Activated CD8-positive, alpha-beta memory T cell treated with anti-CD3 and anti-CD28 coated beads, Interleukin-2, amount 50 U/mL, for 4 hours (primary cell): Measurements from ENCODE around the gene ANKRA2.
A peak's percentile ranks its signal among the peaks of the same experiment; 100 is the strongest.

Experiments
- DNase-seq: peaks from one replicate; pipeline ENCODE4 v3.0.0-alpha.2; 2020

ANKRA2 gene

GRCh38 chr5:73565139-73565968 lies at the start of gene ANKRA2, which contains the start of gene UTP15:
Gene ANKRA2 (minus strand): TSS chr5:73565639. CDS start chr5:73562881, 2,758 bp downstream.
Gene UTP15 (plus strand): TSS chr5:73565743. CDS start chr5:73567345, 1,602 bp downstream.
- peak; percentile 100 for DNase-seq

- DNase-seq, result no peak
Measured at GRCh38 chr5:73615085-73615484, 49.6 kb upstream of the ANKRA2 start.

- DNase-seq, result no peak
Measured at GRCh38 chr5:73612799-73613198, 47.4 kb upstream of the ANKRA2 start.

GRCh38 chr5:73607228-73607627 lies 41.8 kb upstream of the ANKRA2 start:
- DNase-seq, result no peak

GRCh38 chr5:73606206-73606753 lies 40.8 kb upstream of the ANKRA2 start:
- DNase-seq, result no peak

- no peak for DNase-seq
Measured at GRCh38 chr5:73605223-73606087, 40.0 kb upstream of the ANKRA2 start.

- no peak for DNase-seq
Measured at GRCh38 chr5:73603998-73604397, 38.6 kb upstream of the ANKRA2 start.

GRCh38 chr5:73599380-73599779 lies 33.9 kb upstream of the ANKRA2 start:
- DNase-seq, result no peak

GRCh38 chr5:73596705-73597328 lies 31.4 kb upstream of the ANKRA2 start:
- no peak for DNase-seq

- DNase-seq, result no peak
Measured at GRCh38 chr5:73592551-73592950, 27.1 kb upstream of the ANKRA2 start.

- no peak for DNase-seq
Measured at GRCh38 chr5:73591698-73592501, 26.5 kb upstream of the ANKRA2 start.

- DNase-seq, result peak; percentile 23
Measured at GRCh38 chr5:73591102-73591695, 25.8 kb upstream of the ANKRA2 start.

- no peak for DNase-seq
Measured at GRCh38 chr5:73587923-73588322, 22.5 kb upstream of the ANKRA2 start.

- DNase-seq, result no peak
Measured at GRCh38 chr5:73582285-73583145, 17.1 kb upstream of the ANKRA2 start.

- DNase-seq, result no peak
Measured at GRCh38 chr5:73565969-73566547, 619 bp upstream of the ANKRA2 start.

- no peak for DNase-seq
Measured at GRCh38 chr5:73564675-73565074, 764 bp downstream of the ANKRA2 start.

GRCh38 chr5:73564018-73564417 lies 1.4 kb downstream of the ANKRA2 start:
- no peak for DNase-seq

GRCh38 chr5:73558950-73559349 lies 6.5 kb downstream of the ANKRA2 start:
- no peak for DNase-seq

GRCh38 chr5:73552642-73553041 lies 12.8 kb downstream of the ANKRA2 start:
- no peak for DNase-seq

- DNase-seq, result no peak
Measured at GRCh38 chr5:73550016-73550415, 15.4 kb downstream of the ANKRA2 start.
